Large intestine (tissue), 3 donors: ENCODE results near the gene WRNIP1. TPM values are rescaled to one million over a fixed set of nuclear protein-coding genes. Genes with fewer than 3 reads are reported as not detected.
A peak's percentile ranks its signal among the peaks of the same experiment; 100 is the strongest.

ENCODE experiments used
- DNase-seq, 2 donors: peaks; one replicate each; pipeline versions ENCODE4 v3.0.0 to v3.0.0-alpha.2; 2013
- H3K27ac ChIP-seq: one replicate; pipeline ENCODE4 v1.5.1; 2013; ENCODE audit warnings: low read length
- H3K27me3 ChIP-seq: 2 replicates; pipeline ENCODE4 v1.6.1; 2013; ENCODE audit warnings: low read length; ENCODE audit not compliant: control insufficient read depth, insufficient read depth
- H3K36me3 ChIP-seq: 2 replicates; pipeline ENCODE4 v1.6.1; 2013; ENCODE audit warnings: low read length; ENCODE audit not compliant: control insufficient read depth, insufficient read depth
- H3K4me1 ChIP-seq: one replicate; pipeline ENCODE4 v1.6.1; 2013; ENCODE audit warnings: low read length; ENCODE audit not compliant: control insufficient read depth, insufficient read depth
- H3K4me3 ChIP-seq: one replicate; pipeline ENCODE4 v1.5.1; 2013; ENCODE audit warnings: low read length
- H3K9me3 ChIP-seq: one replicate; pipeline ENCODE4 v1.6.1; 2013; ENCODE audit warnings: mild to moderate bottlenecking, low read depth, low read length, moderate library complexity; ENCODE audit not compliant: control insufficient read depth
- WGBS: methylation state at CpG from one replicate; pipeline ENCODE4 v1.1.5; 2013; ENCODE audit warnings: low lambda C conversion rate; ENCODE audit not compliant: insufficient coverage; 5-methylcytosine and 5-hydroxymethylcytosine counted together
- polyA plus RNA-seq: library from polyadenylated mRNA; unstranded; fragments of 120-200 nt; gene quantifications from one replicate; pipeline ENCODE4 v1.2.1, GENCODE V29; 2013

The WRNIP1 gene
- polyA plus RNA-seq, 1 donor: 40.4 TPM

GRCh38 chr6:2768696-2769095 is 3.5 kb downstream of the WRNIP1 start:
- Histone ChIP-seq H3K4me1 (peaks cover 4% of the 10 kb centered on the region), H3K27me3 (no peaks in the 10 kb centered on the region), H3K36me3 (peaks cover 33% of the 10 kb centered on the region), H3K4me3 (no peak overlapping the region), H3K27ac (no peak overlapping the region), H3K9me3 (no peaks in the 10 kb centered on the region)
- no peak for DNase-seq
- 83% methylated on average over 2 of the region's 6 CpGs for WGBS

GRCh38 chr6:2770171-2770570 is 5.0 kb downstream of the WRNIP1 start:
- Histone ChIP-seq H3K9me3 (no peaks in the 10 kb centered on the region), H3K4me3 (no peak overlapping the region), H3K36me3 (peaks cover 40% of the 10 kb centered on the region), H3K4me1 (peaks cover 4% of the 10 kb centered on the region), H3K27ac (no peak overlapping the region), H3K27me3 (no peaks in the 10 kb centered on the region)
- peak in 1 of 2 donors; percentile 22 for DNase-seq
- WGBS: no CpG with 5 or more reads among the region's 13 CpGs

GRCh38 chr6:2771079-2771478 is 5.9 kb downstream of the WRNIP1 start:
- DNase-seq: no peak
- no peak overlapping the region for H3K27ac ChIP-seq
- peaks cover 4% of the 10 kb centered on the region for H3K4me1 ChIP-seq
- no peaks in the 10 kb centered on the region for H3K27me3 ChIP-seq
- H3K9me3 ChIP-seq: no peaks in the 10 kb centered on the region
- peaks cover 40% of the 10 kb centered on the region for H3K36me3 ChIP-seq
- 100% methylated on average over 2 of the region's 4 CpGs for WGBS
- no peak overlapping the region for H3K4me3 ChIP-seq

GRCh38 chr6:2772840-2773239 is 7.6 kb downstream of the WRNIP1 start:
- no peak overlapping the region for H3K4me3 ChIP-seq
- peaks cover 43% of the 10 kb centered on the region for H3K36me3 ChIP-seq
- peaks cover 3% of the 10 kb centered on the region for H3K4me1 ChIP-seq
- H3K9me3 ChIP-seq: no peaks in the 10 kb centered on the region
- no peaks in the 10 kb centered on the region for H3K27me3 ChIP-seq
- no peak for DNase-seq
- no CpG with 5 or more reads among the region's 3 CpGs for WGBS
- no peak overlapping the region for H3K27ac ChIP-seq

- DNase-seq: no peak
- Histone ChIP-seq H3K9me3 (no peaks in the 10 kb centered on the region), H3K27me3 (no peaks in the 10 kb centered on the region), H3K4me3 (no peak overlapping the region), H3K4me1 (no peaks in the 10 kb centered on the region), H3K27ac (no peak overlapping the region), H3K36me3 (peaks cover 44% of the 10 kb centered on the region)
- no CpG with 5 or more reads among the region's 3 CpGs for WGBS
These were observed 8.3 kb downstream of the WRNIP1 start for GRCh38 chr6:2773449-2773848.

- WGBS: no CpG with 5 or more reads among the region's 1 CpG
These were observed 9.8 kb downstream of the WRNIP1 start for GRCh38 chr6:2775003-2775402.

GRCh38 chr6:2777249-2777648 is 12.1 kb downstream of the WRNIP1 start:
- Histone ChIP-seq H3K27me3 (no peaks in the 10 kb centered on the region), H3K36me3 (peaks cover 56% of the 10 kb centered on the region), H3K4me3 (no peak overlapping the region), H3K4me1 (no peaks in the 10 kb centered on the region), H3K27ac (no peak overlapping the region), H3K9me3 (no peaks in the 10 kb centered on the region)
- no peak for DNase-seq
- no CpG with 5 or more reads among the region's 3 CpGs for WGBS

More at GRCh38 chr6:2775003-2775402, 9.8 kb downstream of the WRNIP1 start:
- DNase-seq: no peak
- no peak overlapping the region for H3K4me3 ChIP-seq
- H3K4me1 ChIP-seq: no peaks in the 10 kb centered on the region
- peaks cover 53% of the 10 kb centered on the region for H3K36me3 ChIP-seq
- H3K27ac ChIP-seq: no peak overlapping the region
- H3K9me3 ChIP-seq: no peaks in the 10 kb centered on the region
- no peaks in the 10 kb centered on the region for H3K27me3 ChIP-seq

- Histone ChIP-seq H3K27me3 (no peaks in the 10 kb centered on the region), H3K4me1 (peaks cover 11% of the 10 kb centered on the region), H3K4me3 (no peak overlapping the region), H3K9me3 (no peaks in the 10 kb centered on the region), H3K27ac (no peak overlapping the region), H3K36me3 (peaks cover 40% of the 10 kb centered on the region)
- WGBS: no CpG with 5 or more reads among the region's 9 CpGs
- DNase-seq: no peak
These were observed 15.0 kb downstream of the WRNIP1 start for GRCh38 chr6:2780102-2780737.

GRCh38 chr6:2781685-2782355 is 16.6 kb downstream of the WRNIP1 start:
- WGBS: no CpG with 5 or more reads among the region's 7 CpGs
- DNase-seq: no peak
- Histone ChIP-seq H3K9me3 (no peaks in the 10 kb centered on the region), H3K4me3 (no peak overlapping the region), H3K27ac (no peak overlapping the region), H3K36me3 (peaks cover 49% of the 10 kb centered on the region), H3K27me3 (no peaks in the 10 kb centered on the region), H3K4me1 (peaks cover 11% of the 10 kb centered on the region)

GRCh38 chr6:2782356-2782708 is 17.1 kb downstream of the WRNIP1 start:
- DNase-seq: no peak
- peaks cover 48% of the 10 kb centered on the region for H3K36me3 ChIP-seq
- WGBS: no CpG with 5 or more reads among the region's 9 CpGs

GRCh38 chr6:2782825-2783187 is 17.6 kb downstream of the WRNIP1 start:
- no CpG with 5 or more reads among the region's 10 CpGs for WGBS

More at GRCh38 chr6:2782356-2782708, 17.1 kb downstream of the WRNIP1 start:
- peaks cover 11% of the 10 kb centered on the region for H3K4me1 ChIP-seq
- no peaks in the 10 kb centered on the region for H3K9me3 ChIP-seq
- H3K27ac ChIP-seq: no peak overlapping the region
- no peak overlapping the region for H3K4me3 ChIP-seq
- no peaks in the 10 kb centered on the region for H3K27me3 ChIP-seq

More at GRCh38 chr6:2782825-2783187, 17.6 kb downstream of the WRNIP1 start:
- H3K4me1 ChIP-seq: peaks cover 11% of the 10 kb centered on the region
- DNase-seq: no peak
- H3K9me3 ChIP-seq: no peaks in the 10 kb centered on the region
- H3K36me3 ChIP-seq: peaks cover 47% of the 10 kb centered on the region
- H3K27me3 ChIP-seq: no peaks in the 10 kb centered on the region
- no peak overlapping the region for H3K4me3 ChIP-seq
- peak overlapping the region; percentile 34 for H3K27ac ChIP-seq
